A549 treated with GW870086 at 1 μM for 4 hours (cell line): Measurements from ENCODE around the gene ADAMTS2. TPM values are rescaled to one million over a fixed set of nuclear protein-coding genes. Genes with fewer than 3 reads are reported as not detected.

ENCODE experiments used
- total RNA-seq: library from RNA; stranded (reverse); fragments of 200-300 nt; extraction: Qiagen RNA extraction; gene quantifications from 5 replicates; pipeline ENCODE4 v1.2.3, GENCODE V29; 2022; ENCODE audit warnings: low read depth

The ADAMTS2 gene
- 0.05 to 0.16 TPM (median 0.12 TPM) in 4 of 5 replicates, not detected in the other for total RNA-seq

DNA sequence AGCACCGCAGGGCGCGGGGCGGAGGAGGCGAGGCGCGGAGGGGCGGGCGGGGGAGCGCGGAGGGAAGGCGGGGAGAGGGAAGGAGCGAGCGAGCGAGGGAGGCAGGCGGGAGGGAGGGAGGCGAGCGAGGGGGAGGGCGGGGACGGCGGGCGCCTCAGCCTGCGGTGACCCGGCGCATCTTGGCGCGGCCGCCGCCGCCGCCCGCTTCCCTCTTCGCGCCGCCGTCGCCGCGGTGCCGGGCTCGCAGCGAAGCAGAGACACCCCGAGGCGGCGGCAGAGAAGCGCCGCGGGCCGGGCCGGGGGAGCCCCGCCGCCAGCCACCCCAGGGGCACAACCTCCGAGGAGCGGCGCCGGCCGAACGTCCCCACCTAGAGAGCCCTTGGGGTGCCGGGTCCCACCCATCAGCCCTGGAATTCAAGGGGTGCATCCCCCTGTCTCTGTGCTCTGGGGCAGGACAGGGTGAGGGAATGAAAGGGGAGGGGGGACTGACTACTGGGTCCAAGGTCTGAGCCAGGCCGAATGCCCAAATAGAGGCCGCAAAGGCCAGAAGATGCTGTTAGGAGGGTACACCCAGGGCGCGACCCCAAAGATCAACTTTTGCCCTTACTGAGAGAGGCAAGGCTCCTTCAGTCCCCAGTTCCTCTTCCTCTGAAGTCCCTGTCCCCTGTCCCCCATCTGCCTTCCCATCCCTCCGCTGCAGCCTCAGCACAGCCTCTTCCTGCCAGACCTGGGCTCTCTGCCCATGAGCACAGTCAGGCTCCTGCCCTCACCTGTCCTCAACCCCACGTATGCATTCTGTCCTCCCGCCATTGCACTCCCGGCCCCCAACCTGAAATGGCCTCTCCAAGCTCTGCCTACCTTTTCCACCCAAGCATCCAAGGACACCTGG lies at the start of gene ADAMTS2:
Gene ADAMTS2, minus strand, starts transcription at position 29 of the 889 bp plus-strand sequence. CDS start 133 bp downstream, outside the sequence.

Other genes starting within 250 kb of the ADAMTS2 start
- gene RUFY1, start 205.1 kb upstream of the ADAMTS2 start, total RNA-seq, result 24.8 to 29.0 TPM (median 28.0 TPM) in 5 replicates